Measurements from ENCODE around the gene TBX21. TPM values are rescaled to one million over a fixed set of nuclear protein-coding genes. Genes with fewer than 3 reads are reported as not detected.

The TBX21 gene
- total and polyA plus RNA-seq, 9 of the 15 experiments (the other 6 are each of a cell fraction or from before 2014, with no cell fraction given): 0.07 TPM; not detected in 8

- no peak for DNase-seq (ENCODE audit: extremely low read depth in 1 of 4, low spot score in 3 of 4)
- intact Hi-C loops (cut with micrococcal nuclease): no loop called here
- H3K36me3 ChIP-seq (ENCODE audit: control insufficient read depth, insufficient read depth, low read length): no peaks in the 10 kb centered on the region
- no peak for FAIRE-seq
- no peaks in the 10 kb centered on the region for H3K9me1 ChIP-seq (ENCODE audit: control insufficient read depth, insufficient read depth, low read length)
- no peak overlapping the region for H3K9ac ChIP-seq (ENCODE audit: insufficient read depth in 1 of 2, low read depth in 2 of 2, low read length in 2 of 2)
- CTCF ChIA-PET (ENCODE audit: low intra/inter-chr PET ratio): no interaction called here
- WGBS (ENCODE audit: insufficient coverage, low coverage, missing lambda C conversion rate): 0% methylated on average over 1 of the region's 1 CpG
- H3K9me3 ChIP-seq (replicated peaks; ENCODE audit: control insufficient read depth, insufficient read depth, low read depth, low read length): no peaks in the 10 kb centered on the region
- no peaks in the 10 kb centered on the region for H4K20me1 ChIP-seq (replicated peaks; ENCODE audit: control insufficient read depth, insufficient read depth, low read length)
- peaks cover 0 to 9% of the 10 kb centered on the region in 2 experiments; a peak in 2 of 5 replicates for H3K4me1 ChIP-seq (replicated peaks in 1 of 2; ENCODE audit: control insufficient read depth in 2 of 2, insufficient read depth in 2 of 2, low read length in 2 of 2)
- no TSS peak for BruUV-seq (replicated peaks)
- no peak overlapping the region for H3K4me3 ChIP-seq
- H2AFZ ChIP-seq (ENCODE audit: low read depth, low read length): no peak overlapping the region
- in situ Hi-C loops (cut with MboI): no loop called here
- H3K4me2 ChIP-seq (ENCODE audit: insufficient read depth, low read length): no peak overlapping the region
- no peak overlapping the region for H3K27ac ChIP-seq (ENCODE audit: extremely low read depth, low read depth, low read length)
- no peaks in the 10 kb centered on the region for H3K79me2 ChIP-seq (ENCODE audit: control insufficient read depth, insufficient read depth, low read length)
- H3K27me3 ChIP-seq (ENCODE audit: control insufficient read depth in 2 of 2, insufficient read depth in 2 of 2, low read length in 2 of 2): peaks cover 21 to 32% of the 10 kb centered on the region in 2 experiments; a peak in 3 of 5 replicates
- POLR2A ChIA-PET: interaction anchor here (0.8 kb wide), 1 partner anchor 55 kb away, joined by 3 read pairs; no protein-coding TSS in a partner anchor
- no peak for ATAC-seq
- TF ChIP-seq TAF7 (tag; IDR thresholded peaks at IDR 0.05) (no peak), RBM22 (IDR thresholded peaks at IDR 0.05; ENCODE audit: low read depth, low read length, poor library complexity, severe bottlenecking) (no peak), TAF9B (IDR thresholded peaks at IDR 0.05; ENCODE audit: partially characterized antibody) (no peak), ZNF766 (CRISPR knock-in tag; conservative IDR thresholded peaks at IDR 0.05) (no peak), LARP7 (IDR thresholded peaks at IDR 0.05) (no peak), NEUROD1 (IDR thresholded peaks at IDR 0.05; ENCODE audit: borderline replicate concordance, low read depth, low read length, partially characterized antibody) (no peak), ELK3 (CRISPR knock-in tag; IDR thresholded peaks at IDR 0.05) (no peak), ZBTB40 (IDR thresholded peaks at IDR 0.05) (no peak), ZBTB40 (CRISPR knock-in tag; IDR thresholded peaks at IDR 0.05) (no peak), CREB3L1 (IDR thresholded peaks at IDR 0.05; ENCODE audit: borderline replicate concordance, low read depth) (no peak), PTRF (tag; IDR thresholded peaks at IDR 0.05) (no peak), FOSL1 (tag; conservative IDR thresholded peaks at IDR 0.05) (no peak)
Observed at GRCh38 chr17:47792457-47792856, 59.4 kb downstream of the TBX21 start.

Measured in K562 (cell line).